SHP77 (cell line): ENCODE data around the gene FMN2.
A peak's percentile ranks its signal among the peaks of the same experiment; 100 is the strongest.
"Not testable (repeated sequence)": the region's sequence is repeated elsewhere in the genome, so short reads cannot be mapped to it uniquely, and the experiment has no call there.

Experiments
- DNase-seq, 2 experiments: peaks; one replicate each; lab custom pipeline; 2025; lab: John Stamatoyannopoulos, UW

Gene FMN2

DNA sequence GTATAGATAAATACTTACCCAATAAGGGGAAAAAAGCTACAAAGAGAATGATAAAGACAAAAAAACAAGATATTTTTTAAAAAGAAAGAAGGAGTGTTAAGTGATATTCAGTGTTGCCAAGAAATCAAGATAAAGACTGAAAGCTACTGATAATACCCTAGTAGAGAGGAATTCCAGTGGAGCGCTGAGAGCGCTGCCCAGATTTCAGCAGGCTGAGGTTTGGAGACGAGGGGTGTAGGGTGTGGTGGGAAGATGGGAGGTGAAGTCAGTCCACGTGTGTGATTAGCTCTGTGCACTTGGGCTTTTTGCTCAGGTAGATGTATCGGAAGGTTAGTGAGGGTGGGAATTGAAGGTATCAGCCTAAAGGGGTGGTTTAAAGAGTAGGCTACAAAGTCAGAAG, 47.8 kb downstream of the FMN2 start:
- DNase-seq, result no peak

DNA sequence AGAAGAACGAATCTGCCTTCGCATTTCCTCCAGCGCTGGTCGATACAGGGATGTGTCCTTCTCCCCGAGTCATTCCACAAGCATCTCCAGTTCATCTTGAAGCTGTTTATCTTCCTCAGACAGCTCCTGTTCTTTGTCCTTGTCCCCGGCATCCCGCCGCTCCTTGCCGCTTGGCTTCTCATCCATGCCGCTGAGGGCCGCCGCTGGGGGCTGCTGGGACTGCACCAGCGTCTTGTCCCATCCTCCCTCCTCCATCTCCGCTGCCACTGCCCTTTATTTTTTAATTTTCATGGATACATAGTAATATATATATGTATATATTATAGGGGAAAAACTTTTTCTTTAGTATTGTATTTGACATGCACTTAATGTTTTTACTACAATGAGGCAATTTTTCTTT, 53.4 kb downstream of the FMN2 start:
- DNase-seq, result no peak

DNA sequence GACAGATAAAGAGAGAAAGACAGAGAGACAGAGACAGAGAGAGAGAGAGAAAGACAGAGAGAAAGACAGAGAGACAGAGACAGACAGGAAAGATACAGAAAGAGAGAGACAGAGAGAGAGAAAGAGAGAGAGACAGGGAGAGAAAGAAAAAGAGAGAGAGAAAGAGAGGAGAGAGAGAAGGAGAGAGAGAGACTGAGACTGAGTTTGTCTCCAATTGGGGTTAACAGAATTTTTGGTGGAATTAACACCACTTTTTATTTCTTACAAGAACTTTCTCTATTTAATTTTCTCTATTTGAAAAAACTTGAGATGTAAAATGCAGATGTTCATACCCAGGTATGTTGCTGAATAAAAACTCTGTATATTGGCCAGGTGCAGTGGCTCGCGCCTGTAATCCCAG, 56.6 kb downstream of the FMN2 start:
- DNase-seq, result no peak

DNA sequence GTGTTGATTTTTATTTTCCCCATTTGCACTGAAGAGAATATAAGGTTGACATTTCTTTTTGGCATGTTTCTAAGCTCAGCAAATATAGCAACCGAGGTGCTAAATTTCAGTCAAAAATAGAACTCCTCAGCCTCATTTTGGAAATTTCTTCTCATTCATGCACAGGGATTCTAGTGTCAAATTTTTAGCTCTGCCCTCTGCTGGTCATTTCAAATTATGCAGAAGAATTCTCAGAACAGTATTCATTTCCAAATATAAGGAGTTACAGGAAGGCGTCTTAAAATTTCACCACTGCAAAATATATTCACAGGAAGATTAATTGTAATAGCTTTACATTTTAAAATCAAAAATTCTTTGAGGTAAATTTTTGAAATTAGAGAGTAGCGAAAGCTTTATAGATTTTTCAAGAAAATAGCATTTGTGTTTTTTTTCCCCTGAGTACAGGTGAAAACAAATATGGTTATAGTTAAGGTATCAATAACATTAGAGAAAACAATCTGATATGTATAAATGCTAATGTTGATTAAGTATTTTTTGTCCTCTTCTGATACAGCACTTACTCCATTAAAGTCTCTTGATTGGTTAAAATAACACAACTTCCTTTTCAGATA, 57.9 kb downstream of the FMN2 start:
- DNase-seq, result peak; percentile 11 to 28

DNA sequence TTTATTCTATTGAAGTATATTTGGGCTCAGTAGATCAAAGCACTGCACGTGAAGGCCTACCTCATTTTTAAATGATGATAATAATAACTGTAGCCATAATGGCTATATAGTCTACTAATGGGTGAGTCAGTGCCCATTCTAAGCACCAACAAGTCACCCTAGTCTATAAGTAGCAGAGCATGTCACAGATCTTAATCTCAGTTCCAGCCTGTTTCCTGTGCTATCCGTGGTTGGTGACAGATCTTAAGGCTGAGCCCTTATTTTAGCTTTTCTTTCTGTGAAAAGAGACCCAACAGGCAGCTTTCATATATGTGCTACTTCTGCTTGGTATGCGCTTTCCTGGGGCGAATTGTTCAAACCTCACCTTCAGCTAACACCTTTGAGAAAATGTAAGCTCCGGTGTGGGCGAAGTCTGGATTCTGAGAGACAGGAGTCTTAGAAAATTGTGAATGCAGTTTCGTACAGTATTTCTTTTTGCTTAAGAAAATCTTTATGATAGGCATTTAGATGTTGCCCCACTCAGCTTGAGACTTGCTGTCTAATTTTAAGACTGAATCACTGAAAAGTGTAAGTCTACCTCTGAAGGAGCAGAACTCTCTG, 59.6 kb downstream of the FMN2 start:
- no peak for DNase-seq

DNA sequence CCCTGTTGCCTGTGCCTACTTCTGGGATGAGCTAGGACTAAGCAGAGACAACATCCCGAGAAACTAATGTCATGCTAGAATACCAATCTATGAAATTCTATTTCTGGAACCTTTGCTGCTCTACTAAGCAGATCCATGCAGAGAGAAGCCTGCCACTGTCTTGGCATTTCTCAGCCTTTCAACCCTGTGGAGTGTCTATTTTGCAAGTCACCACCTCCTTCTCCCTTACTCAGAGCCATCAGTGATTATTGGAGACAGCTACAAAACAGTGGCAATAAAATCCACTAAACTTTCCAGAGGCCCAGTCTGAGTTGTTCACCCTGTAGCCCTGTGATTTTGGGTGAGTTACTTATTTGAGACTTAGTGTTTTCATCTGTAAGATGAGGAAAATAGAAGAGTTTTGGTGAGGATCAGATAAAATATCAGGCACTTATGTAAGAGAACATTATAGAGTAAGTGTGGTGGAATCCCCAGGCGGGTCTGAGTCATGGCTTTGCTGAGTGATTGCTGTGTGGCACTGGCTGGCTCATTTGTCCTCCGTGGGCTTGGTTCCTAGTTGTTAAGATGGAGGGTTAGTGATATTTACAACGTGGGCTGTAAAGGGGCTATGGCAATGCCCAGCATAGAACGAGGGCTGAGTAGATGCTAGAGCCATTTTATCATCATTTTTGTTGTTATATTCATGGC, 61.1 kb downstream of the FMN2 start:
- no peak for DNase-seq

DNA sequence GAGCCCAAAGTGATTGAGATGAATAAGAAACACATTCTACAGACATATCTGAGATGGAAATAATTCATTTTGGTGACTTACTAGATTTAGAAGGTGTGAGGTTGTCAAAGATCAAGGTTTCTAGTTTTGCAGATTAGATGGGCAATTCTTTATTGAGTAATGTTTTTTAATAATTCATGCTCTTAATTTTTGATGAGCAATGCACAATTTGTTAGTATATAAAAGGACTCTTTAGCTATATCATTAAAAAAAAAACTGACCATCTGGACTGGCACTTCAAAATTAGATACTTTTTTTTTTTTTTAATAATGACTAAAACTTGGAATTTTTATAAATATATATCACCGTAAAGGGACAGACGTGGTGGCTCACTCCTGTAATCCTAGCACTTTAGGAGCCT, 63.9 kb downstream of the FMN2 start:
- no peak for DNase-seq

DNA sequence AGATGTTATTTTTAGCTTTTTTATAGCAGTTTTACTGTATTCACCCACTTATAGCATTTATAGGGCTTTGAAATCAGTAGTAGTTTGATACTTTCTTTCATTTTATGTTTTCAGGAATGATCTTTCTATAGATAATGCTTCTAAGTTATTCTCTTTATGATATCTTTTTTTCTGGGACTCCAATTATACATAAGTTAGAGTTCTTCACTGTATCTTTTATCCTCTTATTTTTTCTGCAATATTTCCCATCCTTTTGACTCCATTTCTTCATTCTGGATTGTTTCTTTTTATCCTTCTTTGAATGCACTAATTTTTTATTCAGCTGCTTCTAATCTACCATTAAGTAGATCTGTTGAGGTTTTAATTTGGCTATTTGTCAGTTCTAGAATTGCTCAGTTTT, 73.1 kb downstream of the FMN2 start:
- DNase-seq, result no peak

DNA sequence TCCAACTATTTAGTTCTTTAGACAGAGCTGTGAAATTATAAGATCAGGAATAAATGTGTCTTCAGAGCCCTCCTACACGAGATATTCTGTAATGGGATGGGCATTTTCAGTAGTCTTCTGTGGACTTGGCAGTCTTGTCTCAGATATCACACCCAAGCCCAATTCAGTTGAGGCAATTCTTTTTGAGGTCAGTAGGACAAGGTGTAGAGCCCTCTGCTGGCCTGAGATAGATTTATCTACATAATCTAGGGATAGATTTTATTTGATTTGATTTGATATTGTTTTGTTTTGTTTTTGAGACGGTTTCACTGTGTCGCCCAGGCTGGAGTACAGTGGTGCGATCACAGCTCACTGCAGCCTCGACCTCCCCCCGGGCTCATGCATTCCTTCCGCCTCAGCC, 77.5 kb downstream of the FMN2 start:
- DNase-seq, result peak; percentile 9 to 27

DNA sequence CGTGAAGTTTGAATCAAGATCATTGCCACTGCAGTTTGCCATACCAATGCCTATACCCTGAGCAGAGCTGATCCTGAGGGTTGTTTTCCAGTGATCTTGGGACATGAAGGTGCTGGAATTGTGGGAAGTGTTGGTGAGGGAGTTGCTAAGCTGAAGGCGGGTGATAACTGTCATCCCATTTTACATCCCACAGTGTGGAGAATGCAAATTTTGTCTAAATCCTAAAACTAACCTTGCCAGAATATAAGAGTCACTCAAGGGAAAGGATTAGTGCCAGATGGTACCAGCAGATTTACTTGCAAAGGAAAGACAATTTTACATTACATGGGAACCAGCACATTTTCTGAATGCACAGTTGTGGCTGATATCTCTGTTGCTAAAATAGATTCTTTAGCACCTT, 78.6 kb downstream of the FMN2 start:
- no peak for DNase-seq

DNA sequence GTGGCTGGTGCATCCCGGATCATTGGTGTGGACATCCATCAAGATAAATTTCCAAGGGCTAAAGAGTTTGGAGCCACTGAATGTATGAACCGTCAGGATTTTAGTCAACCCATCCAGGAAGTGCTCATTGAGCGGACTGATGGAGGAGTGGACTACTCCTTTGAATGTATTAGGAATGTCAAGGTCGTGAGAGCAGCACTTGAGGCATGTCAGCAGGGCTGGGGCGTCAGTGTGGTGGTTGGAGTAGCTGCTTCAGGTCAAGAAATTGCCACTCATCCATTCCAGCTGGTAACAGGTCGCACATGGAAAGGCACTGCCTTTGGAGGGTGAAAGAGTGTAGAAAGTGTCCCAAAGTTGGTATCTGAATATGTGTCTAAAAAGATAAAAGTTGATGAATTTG, 79.1 kb downstream of the FMN2 start:
- no peak for DNase-seq

DNA sequence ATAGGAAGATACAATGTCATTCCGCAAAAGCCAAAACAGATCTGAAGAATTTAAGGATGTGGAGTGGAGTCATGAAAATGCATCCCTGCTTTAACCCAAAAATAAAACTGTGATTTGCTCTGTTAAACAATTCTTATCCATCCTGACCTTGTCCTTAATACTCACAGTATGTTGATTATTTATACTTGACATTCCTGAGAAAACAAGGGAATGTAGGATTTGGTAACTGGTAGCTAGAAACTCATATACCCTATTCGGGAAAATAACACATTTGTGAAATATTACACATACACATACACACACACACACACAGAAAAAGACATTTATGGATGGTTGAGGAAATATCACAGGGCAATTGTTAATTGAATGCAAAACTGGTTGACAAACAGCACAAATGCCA, 80.2 kb downstream of the FMN2 start:
- no peak for DNase-seq

DNA sequence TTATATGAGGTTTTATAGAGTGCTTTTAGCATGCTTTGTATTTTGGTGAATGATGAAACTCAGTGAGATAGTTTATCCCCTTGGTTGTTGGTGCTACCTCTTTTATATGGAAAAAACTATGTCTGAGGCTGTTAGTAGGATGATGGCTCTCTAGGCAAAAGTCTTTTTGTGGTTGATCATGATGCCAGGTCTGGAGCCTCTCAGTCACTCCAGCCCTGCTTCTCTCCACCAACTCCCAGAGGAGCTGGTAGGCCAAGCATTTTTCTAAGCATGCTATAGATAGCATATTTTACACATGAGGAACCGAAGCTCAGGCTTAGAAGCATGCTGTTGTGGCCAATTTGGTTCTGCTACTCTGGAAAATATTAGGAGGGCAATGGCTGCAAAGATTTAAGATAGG, 82.2 kb downstream of the FMN2 start:
- DNase-seq, result no peak

DNA sequence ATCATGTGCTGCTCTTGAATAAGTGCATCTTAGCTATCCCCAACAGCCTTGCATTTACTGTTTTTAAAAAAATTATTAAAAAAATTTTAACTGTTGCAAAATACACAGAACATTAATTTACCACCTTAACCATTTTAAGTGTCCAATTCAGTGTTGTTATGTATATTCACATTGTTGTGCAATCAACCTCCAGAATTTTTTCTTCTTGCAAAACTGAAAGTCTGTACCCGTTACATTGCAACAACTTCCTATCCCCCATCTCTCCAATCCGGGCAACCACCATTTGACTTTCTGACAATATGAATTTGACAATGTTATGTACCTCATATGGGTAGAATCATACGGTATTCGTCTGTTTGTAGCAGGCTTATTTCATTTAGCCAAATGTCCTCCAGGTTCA, 83.1 kb downstream of the FMN2 start:
- DNase-seq, result no peak

DNA sequence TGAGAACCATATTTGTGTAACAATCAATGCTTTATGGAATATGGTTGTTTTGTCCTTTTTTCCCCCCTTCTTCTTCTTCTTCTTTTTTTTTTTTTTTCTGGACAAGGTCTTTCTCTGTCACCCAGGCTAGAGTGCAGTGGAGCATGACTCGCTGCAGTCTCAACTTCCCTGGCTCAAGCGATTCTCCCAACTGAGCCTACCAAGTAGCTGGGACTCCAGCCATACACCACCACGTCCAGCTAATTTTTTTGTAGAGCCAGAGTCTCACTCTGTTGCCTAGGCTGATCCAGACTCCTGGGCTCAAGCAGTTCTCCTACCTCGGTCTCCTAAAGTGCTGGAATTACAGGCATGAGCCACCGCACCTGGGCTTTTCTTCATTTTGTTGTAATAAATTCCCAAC, 86.7 kb downstream of the FMN2 start:
- DNase-seq, result no peak

DNA sequence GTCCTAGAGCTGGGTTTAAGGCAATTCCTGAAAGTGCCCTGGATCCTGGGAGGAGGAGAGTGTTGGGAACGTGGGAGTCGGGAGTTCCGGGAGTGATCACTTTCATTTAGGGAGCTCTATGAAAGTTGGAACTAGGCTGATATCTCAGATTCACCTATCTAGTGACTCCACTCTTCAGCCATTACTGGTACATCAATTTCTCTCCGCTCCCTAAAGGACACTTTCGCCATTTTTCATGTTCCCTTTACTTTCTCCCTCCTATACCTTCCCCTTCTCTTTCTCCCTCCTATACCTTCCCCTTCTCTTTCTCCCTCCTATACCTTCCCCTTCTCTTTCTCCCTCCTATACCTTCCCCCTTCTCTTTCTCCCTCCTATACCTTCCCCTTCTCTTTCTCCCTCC, 93.0 kb downstream of the FMN2 start:
- not testable (repeated sequence) for DNase-seq

DNA sequence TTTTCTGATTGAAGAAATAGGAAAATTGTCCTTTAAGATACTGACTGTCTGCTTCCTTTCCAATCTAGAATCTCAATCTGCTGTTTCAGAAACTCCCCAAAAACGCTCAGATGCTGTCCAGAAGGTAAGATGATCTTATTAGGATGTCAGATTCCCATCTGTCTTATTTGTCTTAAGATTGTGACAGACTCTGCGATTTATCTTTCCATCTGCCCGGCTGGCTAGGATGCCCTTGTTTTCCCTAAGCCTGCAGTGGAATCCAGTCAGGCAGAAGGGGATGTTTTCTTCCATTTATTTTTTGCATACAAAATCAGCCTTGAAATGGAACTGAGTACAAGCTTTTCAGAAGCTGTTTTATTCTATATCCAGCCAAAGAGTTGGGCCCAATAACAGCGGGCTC, 96.5 kb downstream of the FMN2 start:
- no peak for DNase-seq

DNA sequence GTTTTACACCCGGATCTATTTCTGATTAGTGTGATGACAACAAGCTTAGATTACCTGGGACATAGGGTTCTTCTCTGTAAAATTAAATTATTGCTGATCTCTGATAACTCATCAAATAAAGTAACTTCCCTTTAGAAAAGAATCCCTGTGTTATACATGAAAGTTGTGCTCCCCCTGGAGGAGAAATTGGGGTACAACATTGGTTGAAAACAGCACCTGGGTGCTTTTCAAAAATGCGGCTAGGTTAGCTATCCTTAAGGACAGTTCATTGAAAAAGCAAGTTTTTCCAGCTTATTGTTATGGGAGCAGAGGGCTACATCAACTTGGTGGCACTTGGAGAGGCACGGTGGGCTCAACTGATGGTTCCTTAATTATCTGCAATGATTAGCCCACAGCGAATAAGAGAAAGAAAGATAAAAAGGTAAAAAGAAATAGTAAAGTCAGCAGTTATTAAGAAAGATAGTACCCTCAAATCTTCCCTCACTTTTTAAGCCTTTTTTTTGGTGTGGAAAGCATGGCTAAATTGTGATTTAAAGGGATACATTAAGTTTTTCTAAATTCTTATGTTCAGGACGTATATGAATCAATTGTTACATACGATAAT, 97.8 kb downstream of the FMN2 start:
- DNase-seq, result peak; percentile 14 to 58

DNA sequence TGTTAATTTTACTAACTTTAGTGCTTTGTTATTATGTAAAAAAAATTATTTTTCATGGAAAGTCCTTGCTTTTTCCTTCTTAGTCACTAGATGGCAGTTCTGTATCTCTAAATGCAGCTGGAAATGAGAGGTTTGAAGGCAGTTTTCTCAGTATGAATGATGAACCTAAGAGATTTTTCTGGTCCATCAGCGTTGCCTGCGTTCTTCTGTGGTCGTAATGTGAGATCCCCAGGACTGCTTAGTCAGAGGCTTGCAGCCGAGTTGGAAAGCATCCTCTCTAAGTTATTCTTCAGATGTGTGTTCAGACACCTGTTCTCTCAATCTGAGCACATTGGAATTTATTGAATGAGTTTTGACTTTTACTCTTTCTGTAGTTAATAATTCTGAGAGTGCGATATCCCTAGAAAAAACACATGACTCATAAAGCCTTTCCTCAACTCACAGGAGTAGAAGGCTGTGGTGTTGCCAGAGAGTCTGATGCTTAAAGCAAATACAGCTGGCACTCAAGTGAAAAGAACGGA, 99.3 kb downstream of the FMN2 start:
- peak; percentile 61 to 77 for DNase-seq

DNA sequence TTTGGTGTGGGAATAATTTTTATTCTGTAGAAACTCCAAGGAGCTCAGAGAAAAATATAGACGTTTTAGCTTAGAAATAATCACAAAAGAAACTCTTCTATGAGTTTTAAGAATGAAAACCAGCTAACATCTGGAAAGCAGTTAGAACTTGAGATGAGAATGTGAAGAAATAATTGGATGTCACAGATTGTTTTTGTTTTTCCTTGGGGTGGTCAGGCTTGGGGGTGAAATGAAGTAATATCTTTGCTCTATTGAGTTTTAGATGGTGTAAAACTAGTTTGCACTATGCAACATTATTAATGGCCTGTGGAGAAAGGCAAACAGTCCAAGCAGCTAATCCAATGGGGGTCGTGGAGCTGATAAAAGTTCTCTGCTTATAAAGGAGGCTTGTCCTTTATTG, 101.2 kb downstream of the FMN2 start:
- no peak for DNase-seq

DNA sequence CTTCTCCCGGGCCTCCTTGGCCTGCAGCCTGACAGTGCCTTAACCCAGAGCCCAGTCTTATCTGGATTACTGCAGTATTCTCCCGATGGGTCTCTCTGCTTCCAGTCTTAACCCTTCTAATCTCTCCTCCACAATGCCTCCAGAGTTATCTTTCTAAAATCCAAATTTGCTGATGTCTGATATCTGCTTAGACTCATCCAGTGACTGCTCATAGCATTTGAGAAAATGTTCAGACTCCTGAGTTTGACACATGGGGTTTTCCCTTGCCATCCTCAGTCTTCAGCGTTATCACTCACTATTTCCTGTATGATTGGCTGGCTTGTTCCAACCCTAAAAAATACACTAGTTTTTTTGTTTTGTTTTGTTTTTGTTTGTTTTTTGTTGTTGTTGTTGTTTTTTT, 102.0 kb downstream of the FMN2 start:
- DNase-seq, result no peak

DNA sequence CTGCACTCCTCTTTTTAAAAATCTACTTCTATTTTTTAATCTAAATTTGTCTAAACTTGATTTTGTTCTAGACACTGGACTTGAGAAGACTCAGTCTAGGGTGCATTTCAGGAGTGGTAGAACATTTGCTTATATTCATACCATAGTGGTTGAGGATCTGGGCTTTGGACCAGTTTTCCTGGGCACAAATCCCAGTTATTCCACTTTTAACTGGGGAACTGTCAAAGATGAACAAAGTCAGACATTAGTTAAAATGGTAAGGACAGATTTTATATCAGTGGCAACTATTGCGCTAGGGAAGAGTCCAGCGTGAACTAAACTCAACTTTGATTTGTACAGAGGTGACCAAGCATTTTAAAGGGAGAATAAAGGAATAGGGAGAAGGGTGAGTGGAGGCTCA, 102.4 kb downstream of the FMN2 start:
- no peak for DNase-seq

DNA sequence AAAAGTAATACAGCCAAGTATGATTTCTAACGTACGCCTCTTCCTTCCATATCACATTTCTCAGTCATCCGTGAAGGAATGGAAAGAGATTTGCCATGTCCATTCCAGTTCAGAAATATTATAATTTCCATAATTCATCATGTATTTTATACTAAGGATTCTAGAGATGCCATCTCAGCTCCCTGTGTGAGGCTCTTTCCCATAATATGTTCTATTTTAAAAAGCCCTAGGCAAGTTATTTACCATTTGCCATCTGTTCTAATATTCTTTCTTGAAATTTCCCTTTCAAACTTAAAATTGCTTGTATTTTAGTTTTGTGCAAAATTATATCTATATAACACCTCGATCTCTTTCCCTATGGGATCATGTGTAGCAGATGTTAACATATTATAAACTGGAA, 106.7 kb downstream of the FMN2 start:
- no peak for DNase-seq
